ENCODE measurements around the gene ZW10. TPM values are rescaled to one million over a fixed set of nuclear protein-coding genes. Genes with fewer than 3 reads are reported as not detected.

The ZW10 gene
- total RNA-seq, 1 experiment from 2014 or later, result 21.0 TPM

GRCh38 chr11:113781682-113782081, 8.2 kb upstream of the ZW10 start:
- DNase-seq (ENCODE audit: low read depth, low spot score), result no peak
- H3K79me2 ChIP-seq (ENCODE audit: insufficient read depth, low read length), result no peaks in the 10 kb centered on the region
- no peaks in the 10 kb centered on the region for H3K27me3 ChIP-seq (ENCODE audit: insufficient read depth, low read length)
- H3K36me3 ChIP-seq (ENCODE audit: control insufficient read depth in 1 of 2, insufficient read depth in 2 of 2, low read length in 2 of 2), result no peaks in the 10 kb centered on the region
- ChIA-PET CTCF (interaction anchor here (1.6 to 1.9 kb wide), 2 partner anchors 8 to 15 kb away, joined by 3 to 6 read pairs; partner anchors contain the start of gene ZW10), POLR2A (no interaction called here), RAD21 (ENCODE audit: low non-redundant PET in 1 of 2, low total read pairs in 2 of 2, uncharacterized antibody in 2 of 2, unreplicated experiment in 2 of 2) (no interaction called here)
- no peaks in the 10 kb centered on the region for H3K9me2 ChIP-seq (ENCODE audit: insufficient read depth)
- no peak overlapping the region for H2AFZ ChIP-seq (ENCODE audit: low read depth, low read length, poor library complexity, severe bottlenecking)
- H3K4me2 ChIP-seq (ENCODE audit: low read length), result no peak overlapping the region
- TF ChIP-seq CBX3 (IDR thresholded peaks at IDR 0.05; ENCODE audit: low read depth) (no peak), EGR1 (IDR thresholded peaks at IDR 0.05; ENCODE audit: low read depth) (no peak), ZBTB33 (IDR thresholded peaks at IDR 0.05; ENCODE audit: extremely low read depth, insufficient replicate concordance, low read length) (no peak), ZNF274 (IDR thresholded peaks at IDR 0.05; ENCODE audit: low read depth, low read length) (no peak), ZFX (IDR thresholded peaks at IDR 0.05) (no peak), SP1 (IDR thresholded peaks at IDR 0.05; ENCODE audit: low read depth) (no peak), YY1 (IDR thresholded peaks at IDR 0.05; ENCODE audit: extremely low read depth, insufficient replicate concordance, low read depth, low read length) (no peak), EZH2 (IDR thresholded peaks at IDR 0.05) (no peak)
- TF ChIP-seq, protein P1, sequence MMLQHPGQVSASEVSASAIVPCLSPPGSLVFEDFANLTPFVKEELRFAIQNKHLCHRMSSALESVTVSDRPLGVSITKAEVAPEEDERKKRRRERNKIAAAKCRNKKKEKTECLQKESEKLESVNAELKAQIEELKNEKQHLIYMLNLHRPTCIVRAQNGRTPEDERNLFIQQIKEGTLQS (IDR thresholded peaks at IDR 0.05), result no peak
- ATAC-seq, result no peak
- no peaks in the 10 kb centered on the region for H4K20me1 ChIP-seq (ENCODE audit: insufficient read depth)
- H3K27ac ChIP-seq (ENCODE audit: low read depth, low read length), result no peak overlapping the region
- H3K9me3 ChIP-seq (ENCODE audit: control insufficient read depth in 1 of 2, insufficient read depth in 1 of 2, low read depth in 1 of 2, low read length in 2 of 2), result no peaks in the 10 kb centered on the region
- intact Hi-C loops (cut with micrococcal nuclease), result no loop called here
- no peak overlapping the region for H3K9ac ChIP-seq (ENCODE audit: low read length)
- no peak overlapping the region for H3K4me3 ChIP-seq (replicated peaks in 1 of 2; ENCODE audit: low read depth in 1 of 2, low read length in 2 of 2)
- BruUV-seq (replicated peaks), result no TSS peak
- H3K4me1 ChIP-seq (ENCODE audit: control insufficient read depth in 1 of 2, insufficient read depth in 2 of 2, low read length in 2 of 2), result peaks cover 0 to 4% of the 10 kb centered on the region in 2 experiments; a peak in 1 of 4 replicates

All from HCT116 (cell line).